Measurements from ENCODE around the gene ANKRD44. TPM values are rescaled to one million over a fixed set of nuclear protein-coding genes. Genes with fewer than 3 reads are reported as not detected.

The ANKRD44 gene
- total RNA-seq, 4 donors from 2014 or later = 1.8 to 6.3 (median 3.0) TPM

- intact Hi-C loops (cut with DNase I; ENCODE audit: low total_unique reads) = no loop called here
- Histone ChIP-seq H3K4me1 (no peaks in the 10 kb centered on the region), H3K27me3 (no peaks in the 10 kb centered on the region), H3K36me3 (no peaks in the 10 kb centered on the region), H3K4me3 (no peak overlapping the region), H3K27ac (no peak overlapping the region), H3K9me3 (no peaks in the 10 kb centered on the region)
- ATAC-seq (no peak), DNase-seq (no peak)
- in situ Hi-C loops (cut with MboI; ENCODE audit: low sequenced_read_pairs in 4 of 4) = no loop called here
- TF ChIP-seq POLR2A (IDR thresholded peaks at IDR 0.05) (no peak), CTCF (IDR thresholded peaks at IDR 0.05 in 4 of 5, conservative IDR thresholded peaks at IDR 0.05 in 1 of 5) (no peak)
Measured at GRCh38 chr2:197259470-197259999, 51.0 kb downstream of the ANKRD44 start.

GRCh38 chr2:197258580-197258979 lies 52.0 kb downstream of the ANKRD44 start:
- in situ Hi-C loops (cut with MboI; ENCODE audit: low sequenced_read_pairs in 4 of 4) (no loop called here), intact Hi-C loops (cut with DNase I; ENCODE audit: low total_unique reads) (no loop called here)
- Histone ChIP-seq H3K9me3 (no peaks in the 10 kb centered on the region), H3K4me1 (no peaks in the 10 kb centered on the region), H3K4me3 (no peak overlapping the region), H3K27ac (no peak overlapping the region), H3K27me3 (no peaks in the 10 kb centered on the region), H3K36me3 (no peaks in the 10 kb centered on the region)
- no peak for ATAC-seq
- TF ChIP-seq POLR2A (IDR thresholded peaks at IDR 0.05) (no peak), CTCF (IDR thresholded peaks at IDR 0.05 in 4 of 5, conservative IDR thresholded peaks at IDR 0.05 in 1 of 5) (no peak)
- no peak for DNase-seq

DNA sequence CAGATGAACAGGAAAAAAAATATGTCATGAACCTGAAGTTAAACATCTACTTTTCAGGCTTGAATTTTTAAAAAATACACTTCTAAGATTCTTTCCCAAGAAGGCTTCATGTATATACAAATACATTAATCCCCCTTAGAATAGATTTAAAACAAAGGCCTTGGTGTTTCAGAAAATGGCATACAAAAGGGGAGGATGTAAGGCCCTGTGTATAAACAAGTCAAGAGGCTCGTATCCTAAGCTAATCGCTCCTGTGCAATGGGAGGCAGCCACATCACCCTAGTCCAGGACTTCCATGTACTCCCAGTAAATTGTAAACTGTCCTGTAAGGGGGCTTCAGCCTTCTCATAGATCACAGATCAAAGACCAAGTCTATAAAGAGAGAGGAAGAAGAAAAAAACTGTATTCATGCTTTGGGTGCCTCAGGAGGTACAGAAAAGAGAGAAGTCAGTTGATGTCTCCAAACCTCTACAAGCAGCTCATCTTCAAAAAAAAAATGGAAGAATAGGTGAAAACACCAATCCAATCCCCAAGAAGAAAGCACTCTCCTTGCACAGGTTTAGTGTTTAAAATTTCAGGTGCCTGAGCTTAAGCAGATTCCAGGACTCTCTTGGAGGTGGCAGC lies 53.9 kb downstream of the ANKRD44 start:
- DNase-seq (no peak), ATAC-seq (no peak)
- Histone ChIP-seq H3K27ac (no peak overlapping the region), H3K9me3 (no peaks in the 10 kb centered on the region), H3K36me3 (no peaks in the 10 kb centered on the region), H3K4me1 (no peaks in the 10 kb centered on the region), H3K4me3 (no peak overlapping the region), H3K27me3 (no peaks in the 10 kb centered on the region)
- intact Hi-C loops (cut with DNase I; ENCODE audit: low total_unique reads) (no loop called here), in situ Hi-C loops (cut with MboI; ENCODE audit: low sequenced_read_pairs in 4 of 4) (no loop called here)
- TF ChIP-seq CTCF (IDR thresholded peaks at IDR 0.05 in 4 of 5, conservative IDR thresholded peaks at IDR 0.05 in 1 of 5) (no peak), POLR2A (IDR thresholded peaks at IDR 0.05) (no peak)

DNA sequence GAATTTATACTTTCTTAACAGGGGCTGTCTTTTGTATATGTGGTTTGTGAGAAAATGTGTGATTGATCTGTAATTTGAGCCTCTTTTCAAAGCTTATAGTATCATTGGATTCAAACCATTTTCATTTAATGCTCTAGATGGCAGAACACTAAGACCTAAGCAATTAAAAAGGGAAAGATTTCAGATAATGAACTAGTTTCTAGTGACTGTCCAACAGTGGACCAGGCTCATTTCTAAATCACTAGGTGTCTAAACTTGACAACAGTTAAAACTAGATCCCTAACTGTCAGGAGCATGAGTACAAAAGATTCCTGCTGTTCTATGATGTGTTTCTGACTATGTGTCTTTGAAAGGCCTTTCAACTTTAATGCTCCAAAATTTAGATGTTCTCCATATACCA lies 54.6 kb downstream of the ANKRD44 start:
- in situ Hi-C loops (cut with MboI; ENCODE audit: low sequenced_read_pairs in 4 of 4) = no loop called here
- no peaks in the 10 kb centered on the region for H3K9me3 ChIP-seq
- peak overlapping the region in 2 of 4 donors; percentile 5 to 6 for H3K27ac ChIP-seq
- H3K4me1 ChIP-seq = no peaks in the 10 kb centered on the region
- H3K4me3 ChIP-seq = no peak overlapping the region
- TF ChIP-seq CTCF (IDR thresholded peaks at IDR 0.05 in 4 of 5, conservative IDR thresholded peaks at IDR 0.05 in 1 of 5) (no peak), POLR2A (IDR thresholded peaks at IDR 0.05) (no peak)
- ATAC-seq (no peak), DNase-seq (no peak)
- H3K27me3 ChIP-seq = no peaks in the 10 kb centered on the region
- intact Hi-C loops (cut with DNase I; ENCODE audit: low total_unique reads) = no loop called here
- H3K36me3 ChIP-seq = no peaks in the 10 kb centered on the region

DNA sequence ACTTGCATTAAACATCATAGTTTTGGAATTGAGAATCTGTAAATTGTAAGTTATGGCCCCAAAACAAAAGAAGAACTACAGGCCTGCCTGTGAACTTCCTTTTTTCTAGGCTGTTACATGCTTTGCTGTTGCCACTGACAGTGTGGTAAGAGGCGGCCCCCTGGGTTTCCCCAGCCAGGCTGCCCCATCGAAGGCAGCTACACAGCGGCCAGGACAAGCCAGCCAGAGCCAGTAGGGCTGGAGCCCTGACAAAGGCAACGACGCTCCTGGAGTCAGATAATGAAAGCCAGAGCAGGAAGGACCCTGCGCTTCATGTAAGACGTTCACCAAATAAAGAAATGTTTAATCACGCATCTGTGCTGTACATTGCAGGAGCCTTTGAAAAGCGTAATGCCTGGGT lies 55.0 kb downstream of the ANKRD44 start:
- no peaks in the 10 kb centered on the region for H3K4me1 ChIP-seq
- ATAC-seq = peak in 1 of 2 donors; percentile 41
- H3K27ac ChIP-seq = peak overlapping the region in 2 of 4 donors; percentile 5 to 6
- no peak overlapping the region for H3K4me3 ChIP-seq
- in situ Hi-C loops (cut with MboI; ENCODE audit: low sequenced_read_pairs in 4 of 4) = no loop called here
- H3K36me3 ChIP-seq = no peaks in the 10 kb centered on the region
- TF ChIP-seq POLR2A (IDR thresholded peaks at IDR 0.05) (no peak), CTCF (IDR thresholded peaks at IDR 0.05 in 4 of 5, conservative IDR thresholded peaks at IDR 0.05 in 1 of 5) (no peak)
- intact Hi-C loops (cut with DNase I; ENCODE audit: low total_unique reads) = no loop called here
- no peaks in the 10 kb centered on the region for H3K27me3 ChIP-seq
- peak; percentile 24 to 35 for DNase-seq
- no peaks in the 10 kb centered on the region for H3K9me3 ChIP-seq

Measured in gastrocnemius medialis (tissue), 4 donors.